ENCODE data around the gene SORCS2.
"Not testable (repeated sequence)": the region's sequence is repeated elsewhere in the genome, so short reads cannot be mapped to it uniquely, and the experiment has no call there.

SORCS2 gene

DNA sequence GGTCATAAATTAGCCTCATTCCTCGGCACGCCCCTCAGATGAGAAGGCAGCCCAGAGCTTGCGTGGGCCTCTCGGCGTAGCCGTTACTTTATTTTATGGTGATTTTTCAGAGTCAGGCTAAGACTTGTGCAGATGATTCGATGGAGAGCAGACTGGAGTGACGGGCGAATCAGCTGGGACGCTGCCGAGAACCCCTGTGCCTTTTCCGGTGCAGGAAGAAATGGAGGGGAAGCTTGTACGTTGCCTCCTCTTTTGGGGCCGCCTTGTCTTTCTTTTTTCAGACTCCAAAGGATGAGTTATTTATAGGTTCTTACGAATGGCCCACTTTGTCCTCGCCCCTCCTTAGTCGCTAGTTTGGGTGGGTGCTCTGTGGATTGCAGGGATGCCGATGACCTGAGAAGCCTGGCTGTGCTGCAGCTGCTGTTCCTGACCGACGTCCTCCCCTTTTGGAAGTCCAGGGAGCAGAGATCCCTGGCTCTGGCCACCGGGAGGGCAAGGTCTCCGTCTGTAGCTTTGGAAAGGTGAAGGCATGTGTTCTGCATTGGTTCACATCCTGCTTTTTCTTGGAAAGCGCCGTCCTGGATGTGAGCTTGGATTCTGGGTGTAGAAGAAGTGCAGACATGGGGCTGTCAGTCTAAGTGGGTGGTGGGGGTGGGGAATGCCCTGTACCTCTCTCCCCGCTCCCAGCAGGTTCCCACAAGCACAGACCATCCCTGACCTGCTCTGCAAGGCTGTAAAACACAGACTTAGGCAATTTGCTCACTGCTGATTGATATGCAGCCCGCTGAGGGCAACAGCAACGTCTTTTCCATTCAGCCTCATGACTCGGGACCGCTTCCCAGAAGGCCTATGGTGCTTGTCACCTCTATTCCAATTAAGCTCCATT, 9.3 kb downstream of the SORCS2 start:
- no peak for DNase-seq

DNA sequence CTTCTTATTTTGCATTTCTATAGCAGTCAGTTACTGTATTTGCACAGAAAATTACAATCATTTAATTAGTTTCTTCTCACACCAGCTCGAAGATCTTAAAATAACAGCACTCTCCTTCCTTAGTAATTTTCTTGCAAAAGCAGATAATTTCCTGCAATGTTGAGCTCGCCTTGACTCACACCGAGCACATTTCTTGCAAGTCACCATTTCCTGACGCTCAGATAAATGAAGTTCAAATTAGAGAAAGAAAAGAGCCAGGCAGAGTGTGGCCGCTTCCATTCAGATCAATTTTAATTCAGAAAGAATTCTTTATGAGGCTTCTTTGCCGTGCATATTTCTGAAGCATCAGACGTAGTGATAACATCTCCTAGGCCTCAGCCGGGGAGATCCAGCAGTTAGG, 10.1 kb downstream of the SORCS2 start:
- no peak for DNase-seq

GRCh38 chr4:7204656-7205387, 12.5 kb downstream of the SORCS2 start:
- DNase-seq, result no peak

GRCh38 chr4:7206385-7206784, 14.0 kb downstream of the SORCS2 start:
- no peak for DNase-seq

GRCh38 chr4:7206911-7207567, 14.7 kb downstream of the SORCS2 start:
- no peak for DNase-seq

GRCh38 chr4:7207628-7208231, 15.4 kb downstream of the SORCS2 start:
- no peak for DNase-seq

GRCh38 chr4:7208509-7209451, 16.4 kb downstream of the SORCS2 start:
- no peak for DNase-seq

DNA sequence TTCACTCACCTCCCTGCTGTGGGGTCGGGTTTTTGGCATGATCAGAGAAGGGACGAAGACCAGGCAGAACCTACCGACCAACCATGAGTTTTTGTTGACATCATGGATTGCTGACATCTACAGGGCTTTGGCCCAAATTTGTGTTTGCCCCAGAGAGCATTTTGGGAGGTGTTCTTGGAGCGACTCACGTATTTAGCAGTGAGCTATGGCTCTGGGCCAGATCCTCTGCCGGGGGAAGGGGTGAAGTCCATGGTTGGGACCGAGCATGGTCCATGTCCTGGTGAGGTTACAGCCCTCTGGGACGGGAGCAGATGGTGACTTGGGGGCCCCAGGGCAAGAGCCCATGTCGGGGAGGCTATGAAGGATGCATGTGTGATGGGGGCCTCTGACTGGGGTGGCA, 17.4 kb downstream of the SORCS2 start:
- DNase-seq, result no peak

DNA sequence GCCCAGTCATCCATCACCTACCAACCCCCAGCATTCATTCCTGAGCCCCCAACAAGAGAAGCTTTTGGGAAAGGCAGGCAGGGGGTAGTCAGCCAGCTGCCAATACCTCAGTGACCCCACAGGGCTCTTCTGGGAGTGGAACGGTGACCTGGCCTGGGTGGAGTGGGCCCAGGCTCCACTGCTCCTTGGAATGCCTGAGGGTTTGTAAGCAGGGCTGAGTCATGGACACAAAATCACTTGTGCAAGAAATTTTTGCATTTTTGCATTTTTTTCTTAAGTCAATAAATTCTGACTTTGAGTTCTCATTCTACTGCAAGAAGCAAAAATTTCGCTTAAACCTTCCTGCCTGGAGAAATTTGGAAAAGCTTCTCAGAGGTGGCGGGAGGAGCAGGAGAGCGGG, 18.5 kb downstream of the SORCS2 start:
- no peak for DNase-seq

DNA sequence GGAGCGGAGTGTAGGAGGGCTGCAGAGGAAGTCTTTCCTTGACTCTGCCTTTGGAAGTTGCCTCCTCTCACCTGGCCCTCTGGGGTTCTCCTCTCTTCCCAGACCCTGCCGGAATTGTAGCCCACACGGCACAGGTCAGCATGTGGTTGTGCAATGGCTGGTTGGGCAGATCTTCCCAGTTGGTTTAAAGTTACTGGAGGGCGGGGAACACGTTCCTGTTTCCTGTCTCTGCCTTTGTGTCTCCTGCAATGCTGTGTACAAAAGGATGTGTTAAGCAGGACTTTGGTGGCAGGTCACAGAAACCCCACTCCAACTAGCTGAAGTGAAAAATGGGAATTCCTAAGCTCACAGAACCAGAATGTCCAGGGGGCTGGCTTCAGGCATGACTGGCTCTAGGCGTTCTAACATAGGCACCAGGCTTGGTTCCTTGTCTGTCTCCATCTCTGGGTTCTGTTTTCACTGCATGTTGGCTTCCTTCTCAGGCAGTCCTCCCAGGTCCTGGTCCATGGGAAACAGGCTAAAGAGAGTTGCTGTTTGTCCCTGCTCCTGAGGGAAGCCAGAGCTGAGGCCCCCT, 19.9 kb downstream of the SORCS2 start:
- DNase-seq, result no peak

DNA sequence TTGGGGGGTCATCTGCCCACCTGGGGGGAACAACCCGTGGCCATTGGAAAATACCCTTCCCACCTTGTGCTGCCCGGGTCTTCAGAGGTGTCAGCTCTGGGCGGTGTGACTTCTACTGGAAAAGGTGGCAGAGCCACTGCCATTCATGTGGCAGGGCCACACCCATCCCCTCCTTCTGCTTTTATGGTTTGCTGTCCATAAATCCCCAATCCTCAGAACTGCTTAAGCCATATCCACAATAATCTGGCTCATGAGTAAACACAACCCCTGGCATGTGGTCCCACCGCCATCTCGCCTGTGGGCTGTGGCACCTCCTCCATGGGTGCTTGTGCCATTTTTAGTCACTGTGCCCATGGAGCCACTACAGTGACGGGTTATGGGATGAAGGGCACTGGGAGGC, 20.6 kb downstream of the SORCS2 start:
- DNase-seq, result no peak

DNA sequence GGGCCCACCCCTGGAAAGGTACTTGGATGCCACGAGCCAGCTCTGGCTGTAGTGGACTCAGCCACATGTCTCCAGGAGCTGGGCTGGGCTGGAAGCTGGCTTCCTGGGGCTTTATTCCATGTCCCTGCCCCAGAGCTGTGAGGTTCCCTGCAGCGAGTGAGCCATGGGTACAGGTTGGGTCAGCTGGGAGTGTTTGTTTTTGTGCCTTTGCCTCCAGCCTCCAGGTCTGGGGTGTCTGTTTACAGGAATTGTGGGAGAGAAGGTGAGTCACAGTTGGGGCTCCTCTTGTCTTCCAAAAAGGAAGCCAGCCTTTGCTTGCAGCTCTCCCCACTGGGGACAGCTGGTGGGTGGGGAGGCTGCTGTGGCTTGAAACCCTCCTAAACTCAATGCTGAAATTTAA, 21.5 kb downstream of the SORCS2 start:
- DNase-seq, result no peak

- no peak for DNase-seq
These were observed 22.0 kb downstream of the SORCS2 start for GRCh38 chr4:7214359-7214758.

GRCh38 chr4:7215187-7215586, 22.8 kb downstream of the SORCS2 start:
- DNase-seq, result not testable (repeated sequence)

GRCh38 chr4:7217039-7217438, 24.7 kb downstream of the SORCS2 start:
- no peak for DNase-seq

DNA sequence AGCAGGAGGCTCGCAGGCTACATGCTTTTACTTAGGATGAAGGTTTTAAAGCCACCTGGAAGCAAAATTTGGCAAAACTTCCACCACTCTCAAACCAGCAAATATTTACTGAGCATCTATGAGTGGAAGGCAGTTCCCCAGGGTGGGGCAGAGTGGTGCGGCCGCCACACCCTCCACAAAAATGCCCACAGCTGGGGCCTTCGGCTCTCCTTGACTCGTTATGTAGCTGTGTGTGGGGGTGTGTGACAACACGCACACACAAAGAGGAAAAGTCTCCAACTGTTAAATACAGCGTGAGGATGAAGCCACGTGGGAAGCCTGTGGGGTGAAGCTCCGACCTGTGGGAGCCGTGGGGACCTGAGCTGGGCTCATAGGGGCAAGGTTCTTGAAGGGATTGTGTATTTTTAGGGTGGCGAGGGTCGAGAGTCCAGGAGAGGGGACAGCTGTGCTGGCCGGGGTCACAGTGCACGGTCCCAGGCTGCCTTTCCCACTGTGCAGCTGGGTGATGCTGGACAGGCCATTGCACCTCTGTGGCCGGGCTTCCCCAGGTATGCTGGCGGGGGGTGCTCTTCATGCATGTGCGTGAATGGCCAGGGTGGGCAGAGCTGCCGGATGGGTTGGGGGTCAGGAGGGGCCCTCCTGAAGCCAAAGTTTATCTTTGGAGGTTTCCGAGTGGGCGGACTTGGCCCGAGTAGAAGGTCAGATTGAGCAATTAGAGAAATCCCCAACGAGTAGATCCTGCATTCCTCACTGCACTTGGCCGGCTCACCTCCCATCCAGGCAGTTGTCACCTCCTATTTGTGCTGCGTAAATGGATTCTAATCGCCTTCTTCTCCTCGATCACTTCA, 25.4 kb downstream of the SORCS2 start:
- no peak for DNase-seq

- no peak for DNase-seq
These were observed 26.3 kb downstream of the SORCS2 start for GRCh38 chr4:7218686-7219085.

DNA sequence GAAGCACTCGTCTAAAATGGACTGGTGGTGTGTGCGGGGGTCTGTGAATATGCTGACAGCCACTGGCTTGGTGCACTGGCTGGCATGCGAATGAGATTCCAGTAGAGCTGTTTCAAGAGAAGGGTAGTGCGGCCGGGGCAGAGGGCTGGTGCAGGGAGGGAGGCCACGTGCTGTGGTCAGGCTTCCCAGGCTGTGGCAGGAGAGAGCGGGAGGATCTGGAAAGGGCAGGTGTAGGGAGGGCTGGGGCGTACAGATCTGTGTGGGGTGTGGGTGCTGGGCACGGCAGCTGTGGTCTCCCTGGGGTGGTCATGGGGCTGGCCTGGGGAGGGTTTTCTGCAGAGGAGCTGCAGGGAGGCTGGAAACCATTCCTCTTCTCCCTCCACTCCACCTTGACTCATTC, 30.2 kb downstream of the SORCS2 start:
- no peak for DNase-seq

GRCh38 chr4:7223541-7223940, 31.2 kb downstream of the SORCS2 start:
- DNase-seq, result no peak

- no peak for DNase-seq
These were observed 31.7 kb downstream of the SORCS2 start for GRCh38 chr4:7224001-7224400.
